ENCODE data around the gene PIK3R1.

Gene PIK3R1

DNA sequence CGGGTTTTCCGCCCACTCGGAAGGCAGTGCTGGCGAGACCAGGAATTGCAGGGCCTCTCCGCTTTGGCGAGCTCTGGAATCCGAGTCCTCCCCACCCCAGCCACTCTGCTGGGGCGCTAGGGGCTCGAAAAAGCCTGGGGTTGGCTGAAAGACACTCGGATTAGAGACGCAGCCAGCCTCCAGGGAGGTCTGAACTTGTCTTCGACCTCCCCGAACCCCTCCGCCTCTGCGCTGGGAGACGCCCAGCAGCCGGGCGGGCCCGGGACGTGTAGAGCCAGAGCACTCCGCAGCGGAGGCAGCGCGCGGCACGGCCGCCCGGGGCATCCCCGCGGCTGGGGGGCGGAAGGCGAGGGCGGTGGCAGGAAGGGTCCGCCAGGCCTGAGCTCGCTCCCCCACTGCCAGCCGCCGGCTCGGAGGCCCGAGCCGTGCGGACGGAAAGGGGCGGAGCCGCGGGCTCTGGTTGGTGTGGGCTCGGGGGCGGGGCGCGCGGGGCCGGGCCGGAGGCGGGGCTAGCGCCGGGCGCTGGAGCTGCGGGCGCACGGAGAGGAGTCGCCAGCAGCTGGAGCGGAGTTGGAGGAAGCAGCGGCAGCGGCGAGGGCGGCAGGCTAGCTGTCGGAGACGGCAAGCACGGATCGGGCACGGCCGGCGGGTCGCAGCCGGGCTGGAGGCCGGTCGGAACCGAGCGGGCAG lies at the start of gene PIK3R1:
TSS of gene PIK3R1 (plus strand) at position 549 of the 690 bp plus-strand sequence. CDS start 10,920 bp downstream, outside the sequence.
- DNase-seq (ENCODE audit: low read depth in 2 of 2), result peak; percentile 92

DNA sequence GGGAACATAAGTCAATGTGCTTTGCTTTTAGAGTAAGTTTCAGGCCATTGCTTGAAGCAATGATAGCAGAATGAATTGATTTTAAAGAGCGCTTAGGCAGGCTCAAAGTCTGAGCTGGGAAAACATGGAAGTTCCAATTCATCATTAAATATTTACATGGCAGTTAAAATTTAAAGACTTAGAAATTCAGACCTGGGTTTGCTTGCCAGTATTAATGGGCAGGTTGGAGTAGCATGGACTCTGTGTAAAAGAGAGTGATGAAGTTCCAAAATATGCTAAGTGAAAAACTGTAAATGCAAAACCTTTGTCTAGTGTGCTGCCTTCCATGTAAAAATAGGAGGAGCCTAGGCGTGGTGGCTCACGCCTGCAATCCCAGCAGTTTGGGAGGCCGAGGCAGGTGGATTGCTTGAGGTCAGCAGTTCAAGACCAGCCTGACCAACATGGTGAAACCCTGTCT lies 48.3 kb upstream of the PIK3R1 start:
- no peak for DNase-seq (ENCODE audit: low read depth in 2 of 2)

DNA sequence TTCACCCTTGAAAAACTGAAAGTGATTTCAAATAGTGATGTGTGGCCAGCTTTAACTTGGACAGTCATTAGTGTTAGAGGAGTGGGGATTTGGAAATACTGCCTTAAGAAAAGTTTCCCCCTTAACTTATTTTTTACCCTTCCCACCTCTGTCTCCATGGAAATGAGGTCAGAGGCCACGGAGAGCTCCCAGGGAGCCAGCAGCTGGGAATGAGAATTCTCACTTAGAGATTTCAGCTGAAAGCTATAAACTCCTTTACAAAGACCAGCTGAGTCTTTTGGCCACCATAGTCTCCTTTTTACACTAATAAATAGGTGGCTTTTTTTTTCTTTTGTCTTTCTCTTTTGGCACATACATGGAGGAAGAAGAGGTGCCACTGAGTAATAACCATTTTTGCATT lies 45.7 kb upstream of the PIK3R1 start:
- DNase-seq (ENCODE audit: low read depth in 2 of 2), result no peak

DNA sequence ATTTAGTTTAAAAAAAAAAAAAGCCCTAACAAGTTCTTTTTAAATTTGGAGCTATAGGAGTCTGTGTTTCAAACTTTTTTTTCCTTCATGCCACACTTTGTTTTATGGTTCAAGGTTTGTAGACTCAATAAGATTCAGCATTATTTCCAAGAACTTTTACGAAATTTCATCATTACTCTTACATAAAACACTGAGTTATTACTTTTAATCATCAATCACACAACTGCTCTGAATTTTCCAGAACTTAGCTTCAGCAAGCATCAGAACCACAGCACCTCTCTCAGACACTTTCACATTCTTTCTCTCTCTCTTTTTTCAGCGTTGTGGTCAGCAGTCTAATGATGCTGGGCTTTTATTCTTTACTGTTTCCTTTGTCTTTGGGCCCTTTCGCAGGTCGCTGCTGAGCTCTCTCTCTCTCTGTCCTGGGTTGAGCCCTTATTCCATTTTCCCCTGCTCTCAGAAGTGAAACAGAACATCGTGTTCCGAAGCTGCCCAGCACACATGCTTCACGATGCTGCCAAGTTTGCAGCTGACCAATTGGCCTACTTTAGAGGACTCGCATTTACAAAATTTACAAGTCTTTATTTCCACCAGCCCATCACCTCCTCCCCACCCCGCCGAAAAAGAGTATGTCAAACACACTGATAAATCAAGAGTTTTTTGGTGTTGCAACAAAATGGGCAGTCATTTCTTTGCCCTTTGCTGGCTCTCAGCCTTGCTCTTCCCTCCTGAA lies 44.6 kb upstream of the PIK3R1 start:
- no peak for DNase-seq (ENCODE audit: low read depth in 2 of 2)

DNA sequence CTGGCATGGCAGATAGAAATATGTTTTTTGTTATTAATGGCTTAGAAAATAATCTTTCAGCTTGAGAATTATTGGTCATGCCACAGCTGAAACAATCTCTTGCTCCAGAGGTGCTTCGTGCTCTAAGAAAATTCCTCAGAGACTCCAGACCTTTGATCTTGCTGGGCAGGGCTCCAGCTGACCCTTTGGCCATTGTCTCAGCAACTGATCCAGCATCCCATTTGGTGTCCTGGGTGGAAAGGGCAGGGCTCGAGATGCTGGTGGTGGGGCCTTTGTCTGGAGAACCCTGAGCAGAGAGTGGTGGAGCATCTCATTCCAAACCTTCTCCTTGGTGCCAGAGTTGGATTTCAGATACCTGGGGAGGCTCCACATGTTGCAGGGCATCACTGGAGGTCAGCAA lies 43.2 kb upstream of the PIK3R1 start:
- DNase-seq (ENCODE audit: low read depth in 2 of 2), result no peak

DNA sequence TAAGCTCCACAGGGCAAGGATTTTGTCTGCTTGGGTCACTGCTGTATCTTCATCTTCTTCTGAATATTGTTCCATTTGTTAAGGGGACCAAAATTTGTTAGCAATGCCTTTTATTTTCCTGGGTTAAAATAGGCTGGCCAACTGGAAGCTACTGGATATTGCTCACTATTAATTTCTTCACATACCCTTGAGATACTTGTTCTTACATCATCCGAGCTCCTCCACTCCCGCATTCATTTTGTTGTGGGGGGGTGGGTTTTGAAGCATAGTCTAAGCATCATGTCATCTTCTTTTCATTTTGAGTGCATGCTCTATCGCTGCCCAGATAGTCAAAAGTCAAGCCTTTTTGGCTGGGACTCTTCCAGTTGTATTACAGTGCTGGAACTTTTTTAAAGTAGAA lies 42.5 kb upstream of the PIK3R1 start:
- no peak for DNase-seq (ENCODE audit: low read depth in 2 of 2)

DNA sequence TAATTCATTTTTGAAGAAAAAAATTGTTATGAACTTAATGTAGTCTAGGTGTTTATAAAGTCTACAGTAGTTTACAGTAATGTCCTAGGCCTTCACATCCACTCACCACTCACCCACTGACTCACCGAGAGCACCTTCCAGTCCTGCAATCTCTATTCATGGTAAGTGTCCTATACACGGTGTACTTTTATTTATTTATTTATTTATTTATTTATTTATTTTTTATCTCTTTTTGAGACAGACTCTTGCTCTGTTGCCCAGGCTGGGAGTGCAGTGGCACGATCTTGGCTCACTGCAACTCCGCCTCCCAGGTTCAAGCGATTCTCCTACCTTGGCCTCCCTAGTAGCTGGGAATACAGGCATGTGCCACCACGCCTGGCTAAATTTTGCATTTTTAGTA lies 39.3 kb upstream of the PIK3R1 start:
- DNase-seq (ENCODE audit: low read depth in 2 of 2), result no peak

DNA sequence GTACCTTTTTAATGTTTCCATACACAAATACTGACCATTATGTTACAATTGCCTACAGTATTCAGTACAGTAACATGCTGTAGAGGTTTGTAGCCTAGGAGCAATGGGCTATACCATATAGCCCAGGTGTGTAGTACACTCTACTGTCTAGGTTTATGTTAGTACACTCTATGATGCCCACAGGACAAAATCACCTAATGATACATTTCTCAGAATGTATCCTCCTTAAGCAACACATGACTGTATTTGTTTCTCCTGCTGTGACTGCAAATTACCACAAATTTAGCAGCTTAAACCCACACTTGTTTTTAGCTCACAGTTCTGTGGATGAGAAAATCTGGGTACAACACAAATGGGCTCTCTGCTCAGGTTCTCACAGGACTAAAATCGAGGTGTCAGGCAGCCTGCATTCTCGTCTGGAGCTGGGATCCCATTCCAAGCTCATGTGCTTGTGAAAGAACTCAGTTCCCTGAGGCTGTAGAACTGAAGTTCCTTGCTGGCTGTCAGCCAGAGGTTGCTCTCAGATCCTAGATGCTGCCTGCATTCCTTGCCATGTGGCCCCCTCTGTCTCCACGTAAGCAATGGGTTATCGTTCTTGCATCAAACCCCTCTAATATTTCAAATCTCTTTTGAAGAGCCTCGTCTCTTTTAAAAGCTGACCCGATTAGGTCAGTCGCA lies 38.6 kb upstream of the PIK3R1 start:
- DNase-seq (ENCODE audit: low read depth in 2 of 2), result no peak

DNA sequence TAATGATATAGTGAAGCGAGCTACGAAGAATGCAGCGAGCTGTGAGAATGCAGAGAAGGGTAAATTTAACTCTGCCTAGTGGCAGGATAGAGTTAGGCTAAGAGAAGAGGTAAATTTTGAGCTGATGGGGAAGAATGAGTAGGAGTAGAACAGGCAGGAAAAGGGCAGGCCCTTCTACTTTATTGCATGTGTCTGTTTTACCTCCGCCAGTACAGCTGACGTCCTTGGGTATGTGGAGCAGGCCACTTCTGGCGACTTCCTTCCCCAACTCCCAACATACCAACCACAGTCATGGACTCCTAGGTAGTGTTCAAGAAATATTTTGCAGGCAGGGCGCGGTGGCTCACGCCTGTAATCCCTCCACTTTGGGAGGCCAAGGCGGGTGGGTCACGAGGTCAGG lies 37.9 kb upstream of the PIK3R1 start:
- no peak for DNase-seq (ENCODE audit: low read depth in 2 of 2)

DNA sequence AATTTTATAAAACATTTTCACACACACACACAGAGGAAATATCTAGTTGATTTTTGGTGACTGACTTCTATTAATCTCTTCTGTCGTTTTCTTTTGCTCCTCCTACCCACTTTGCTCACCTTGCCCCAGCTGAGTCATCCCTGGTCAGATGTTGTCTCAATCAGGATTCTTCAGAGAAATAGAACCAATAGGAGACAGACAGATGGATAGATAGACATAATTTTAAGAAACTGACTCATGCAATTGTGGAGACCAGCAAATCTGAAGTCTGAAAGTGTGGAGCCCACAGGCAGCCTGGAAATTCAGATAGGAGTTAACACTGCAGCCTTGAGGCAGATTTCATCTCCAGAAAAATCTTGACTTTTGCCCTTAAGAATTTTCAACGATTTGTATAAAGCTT lies 37.0 kb upstream of the PIK3R1 start:
- DNase-seq (ENCODE audit: low read depth in 2 of 2), result peak in 1 of 2 donors; percentile 5

DNA sequence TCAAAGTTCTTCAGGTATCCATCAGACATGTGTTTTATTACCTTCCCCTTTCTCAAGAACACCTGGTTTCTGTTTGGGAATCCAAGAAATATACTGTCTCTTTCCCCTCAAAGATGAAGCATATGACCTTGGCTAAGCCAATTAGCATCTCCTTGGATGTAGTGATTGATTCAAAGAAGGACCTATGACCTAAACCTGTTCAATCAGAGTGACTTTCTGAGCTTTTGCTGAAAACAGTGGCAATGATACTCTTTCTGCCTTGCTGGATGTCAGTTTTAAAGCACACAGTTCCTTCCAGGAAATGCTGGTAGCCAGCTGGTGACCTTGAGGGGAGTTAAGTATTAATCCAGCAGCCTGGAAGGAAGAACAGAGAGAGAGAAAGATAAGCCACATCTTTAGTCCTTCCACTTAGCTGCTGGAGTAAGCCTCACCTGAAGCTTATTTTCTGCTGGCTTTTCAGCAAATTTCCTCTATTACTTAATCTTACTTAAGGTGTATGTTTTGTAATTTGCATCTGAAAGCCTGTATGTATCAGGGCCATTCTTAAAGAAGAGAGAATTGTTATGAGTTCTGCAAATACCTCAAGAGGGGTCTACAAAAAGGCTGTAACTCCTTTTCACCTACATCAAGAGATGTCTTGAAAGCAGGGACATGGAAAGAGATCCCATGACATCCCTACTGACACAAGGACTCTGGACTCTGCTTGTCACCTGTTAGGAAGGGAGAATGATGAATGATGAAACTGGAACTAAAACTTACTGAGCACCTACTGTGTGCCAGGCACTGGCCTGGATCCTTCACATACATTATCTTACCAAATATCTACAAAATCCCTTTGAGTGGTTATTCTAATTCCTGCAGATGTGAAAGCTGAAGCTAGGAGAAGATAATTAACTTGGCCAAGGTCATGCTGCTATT lies 35.2 kb upstream of the PIK3R1 start:
- no peak for DNase-seq (ENCODE audit: low read depth in 2 of 2)

DNA sequence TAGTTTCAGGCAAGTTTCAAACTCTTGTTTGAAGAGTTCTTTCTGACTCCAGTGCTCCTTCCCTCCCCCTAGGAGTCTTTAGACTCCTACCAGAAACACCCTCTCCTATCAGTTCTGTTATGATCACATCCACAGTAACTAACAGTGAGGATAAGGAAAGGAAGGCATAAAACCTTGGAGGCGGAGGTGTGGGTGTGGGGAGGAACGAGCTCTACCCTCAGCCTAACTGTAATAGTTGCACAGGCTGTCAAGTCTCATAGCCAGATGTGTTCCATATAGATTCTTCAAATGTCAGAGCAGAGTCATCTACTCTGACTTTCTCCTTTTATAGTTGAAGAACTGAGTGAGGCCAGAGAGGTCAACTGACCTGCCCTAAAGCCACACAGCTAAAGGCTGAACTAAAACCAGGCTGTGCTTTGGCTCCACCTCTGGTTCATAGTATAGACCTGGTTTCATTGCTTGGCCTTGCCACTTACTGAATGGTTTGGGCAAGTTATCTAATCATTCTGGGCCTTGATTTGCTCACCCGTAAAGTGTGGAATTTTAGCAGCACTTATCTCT lies 34.4 kb upstream of the PIK3R1 start:
- DNase-seq (ENCODE audit: low read depth in 2 of 2), result no peak

DNA sequence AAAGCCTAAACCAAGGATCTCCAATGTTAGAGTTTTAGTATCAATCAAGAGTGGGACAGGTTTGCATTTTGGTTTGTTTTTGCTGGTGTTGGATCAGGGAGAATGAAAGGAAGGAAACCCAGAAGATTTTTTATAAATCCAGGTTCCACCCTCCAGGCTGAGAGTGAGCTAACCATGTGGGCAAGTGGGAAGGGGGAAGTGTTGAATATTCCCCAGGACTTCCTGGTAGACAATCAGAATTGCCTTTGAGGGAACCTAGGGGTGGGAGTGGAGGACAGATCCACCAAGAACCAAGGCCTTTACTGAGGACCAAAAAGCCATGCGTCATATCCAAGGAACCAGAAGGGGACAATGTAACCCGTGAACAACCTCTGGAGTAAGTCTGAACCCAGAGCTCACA lies 33.5 kb upstream of the PIK3R1 start:
- DNase-seq (ENCODE audit: low read depth in 2 of 2), result no peak

DNA sequence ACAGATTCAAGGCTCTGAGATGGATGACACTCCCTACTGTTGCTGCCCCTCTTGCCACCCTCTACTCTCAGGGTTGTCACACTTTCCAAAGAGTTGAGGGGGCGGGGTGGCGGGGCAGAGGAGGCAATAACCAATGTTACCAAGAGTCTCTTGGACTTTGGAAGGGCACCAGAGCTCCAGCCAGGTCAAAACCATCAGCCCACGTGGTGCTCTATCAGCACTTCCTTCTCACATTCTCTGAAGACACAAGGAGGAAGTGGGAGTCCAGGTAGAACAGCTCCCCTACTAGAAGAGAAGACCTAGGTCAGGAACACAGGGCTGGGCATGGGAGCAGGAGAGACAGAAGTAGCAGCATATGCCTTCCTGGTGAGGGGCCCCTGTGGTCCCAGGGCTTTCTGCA lies 33.0 kb upstream of the PIK3R1 start:
- DNase-seq (ENCODE audit: low read depth in 2 of 2), result no peak

DNA sequence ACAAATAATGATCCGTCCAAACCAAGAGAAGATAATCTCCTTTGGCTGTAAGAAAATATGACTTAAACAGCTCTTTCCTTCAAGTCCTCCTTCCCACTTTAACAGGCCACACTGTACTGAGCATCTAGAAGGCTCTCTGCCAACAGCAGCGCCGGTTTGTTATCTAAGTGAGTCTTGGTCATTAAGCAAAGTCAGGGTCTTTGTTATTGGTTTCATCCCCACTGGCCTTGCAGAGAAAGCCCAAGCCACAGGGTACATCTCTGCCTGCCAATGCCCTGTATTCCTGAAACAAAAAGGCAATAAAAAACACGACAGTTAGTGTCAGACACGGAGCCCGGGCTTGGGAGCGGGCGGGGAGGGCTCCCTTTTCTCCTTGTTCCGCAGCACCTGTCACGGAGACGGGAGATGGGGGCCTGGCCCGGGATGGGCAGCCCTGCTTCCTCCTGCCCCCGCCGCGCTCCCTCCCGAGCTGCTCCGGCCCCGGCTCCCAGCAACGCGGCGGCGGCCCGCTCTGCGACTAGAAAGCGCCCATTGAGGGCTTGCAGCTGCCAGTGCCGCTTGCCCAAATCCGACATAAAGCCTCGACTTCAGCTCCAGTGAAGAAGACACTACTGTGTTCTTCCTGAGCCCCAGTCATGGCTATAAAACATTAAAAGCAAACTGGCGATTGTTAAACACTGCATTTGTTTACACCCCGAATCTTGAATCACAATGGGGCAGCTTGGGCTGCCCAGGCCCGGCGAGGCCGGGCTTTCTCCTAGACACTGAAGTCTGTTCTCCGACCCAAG lies 28.1 kb upstream of the PIK3R1 start:
- DNase-seq (ENCODE audit: low read depth in 2 of 2), result no peak

DNA sequence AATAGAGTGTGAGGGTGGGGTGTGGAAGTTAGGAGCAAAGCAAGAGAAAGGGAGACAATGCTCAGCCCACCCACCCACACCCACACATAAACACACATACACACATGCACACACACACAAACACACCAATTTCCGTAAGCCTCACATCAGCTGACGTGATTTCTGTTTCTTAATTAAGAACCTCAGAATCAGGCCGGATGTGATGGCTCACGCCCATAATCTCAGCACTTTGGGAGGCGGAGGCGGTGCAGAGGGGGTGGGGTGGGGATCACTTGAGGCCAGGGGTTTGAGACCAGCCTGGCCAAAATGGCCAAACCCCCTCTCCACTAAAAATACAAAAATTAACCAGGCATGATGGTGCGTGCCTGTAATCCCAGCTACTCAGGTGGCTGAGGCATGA lies 26.4 kb upstream of the PIK3R1 start:
- DNase-seq (ENCODE audit: low read depth in 2 of 2), result no peak

DNA sequence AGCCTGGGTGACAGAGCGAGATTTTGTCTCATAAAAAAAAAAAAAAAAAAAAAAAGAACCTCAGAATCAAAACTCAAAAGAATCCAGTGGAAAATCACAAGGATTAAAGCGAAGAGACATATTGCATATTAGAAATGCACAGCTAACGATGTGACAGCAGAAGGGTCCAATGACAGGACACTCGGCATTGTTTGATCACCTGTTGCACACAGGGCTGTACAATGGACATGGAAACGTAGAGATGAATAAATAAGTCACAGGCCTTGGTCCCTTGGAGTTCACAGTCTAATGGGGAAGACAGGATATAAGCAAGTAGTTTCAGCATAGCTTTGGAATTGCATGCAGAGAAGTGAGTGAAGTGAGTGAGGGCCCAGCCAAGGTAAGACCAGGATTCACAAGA lies 25.9 kb upstream of the PIK3R1 start:
- no peak for DNase-seq (ENCODE audit: low read depth in 2 of 2)

DNA sequence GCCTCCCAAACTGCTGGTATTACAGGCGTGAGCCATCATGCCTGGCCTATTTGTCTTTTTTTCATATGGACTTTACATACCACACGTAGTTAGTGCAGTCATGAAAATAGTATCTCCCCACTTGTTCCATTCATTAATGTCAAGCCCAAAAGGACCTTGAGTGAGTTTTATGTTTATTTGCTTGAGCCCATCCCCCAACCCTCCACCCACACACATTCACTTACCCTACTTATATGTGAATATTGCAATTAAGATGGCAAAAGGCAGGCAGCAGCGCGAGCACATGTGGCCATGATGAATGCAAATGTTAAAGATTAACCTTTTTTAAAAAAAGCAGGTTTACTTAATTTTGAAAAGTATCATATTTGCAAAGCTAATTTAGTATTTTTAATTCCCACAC lies 24.9 kb upstream of the PIK3R1 start:
- DNase-seq (ENCODE audit: low read depth in 2 of 2), result no peak

DNA sequence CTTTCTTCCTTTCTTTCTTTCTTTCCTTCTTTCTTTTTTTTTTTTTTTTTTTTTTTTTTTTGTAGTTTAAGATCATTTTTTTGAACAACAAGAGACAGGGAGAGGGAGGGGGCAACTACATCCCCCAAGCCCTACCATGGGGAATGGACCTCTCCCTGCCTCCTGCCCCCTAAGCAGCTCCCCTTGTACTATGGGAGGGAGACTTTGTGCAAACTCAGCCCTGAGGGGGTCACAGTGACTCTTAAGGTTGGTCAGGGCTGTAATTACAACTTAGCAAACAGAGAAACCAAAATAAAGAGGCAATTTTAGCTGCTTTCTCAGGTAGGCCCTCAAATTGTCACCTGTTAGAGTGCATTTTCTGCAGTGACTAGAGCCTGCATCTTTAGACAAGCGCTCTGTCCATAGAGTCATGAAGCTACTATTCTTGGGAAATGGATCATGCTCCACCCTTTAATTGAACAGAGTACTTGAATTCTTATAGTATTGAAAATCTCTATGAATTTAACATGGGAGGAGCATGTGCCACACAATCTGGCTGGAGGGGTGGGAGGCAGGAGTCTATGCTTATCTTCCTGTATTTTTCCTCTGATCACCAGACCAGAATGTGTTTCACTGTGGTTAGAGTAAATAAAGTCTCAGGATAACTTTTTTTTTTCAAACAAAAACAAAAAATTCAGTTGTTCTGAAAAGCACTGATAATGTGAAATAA lies 24.3 kb upstream of the PIK3R1 start:
- DNase-seq (ENCODE audit: low read depth in 2 of 2), result no peak

DNA sequence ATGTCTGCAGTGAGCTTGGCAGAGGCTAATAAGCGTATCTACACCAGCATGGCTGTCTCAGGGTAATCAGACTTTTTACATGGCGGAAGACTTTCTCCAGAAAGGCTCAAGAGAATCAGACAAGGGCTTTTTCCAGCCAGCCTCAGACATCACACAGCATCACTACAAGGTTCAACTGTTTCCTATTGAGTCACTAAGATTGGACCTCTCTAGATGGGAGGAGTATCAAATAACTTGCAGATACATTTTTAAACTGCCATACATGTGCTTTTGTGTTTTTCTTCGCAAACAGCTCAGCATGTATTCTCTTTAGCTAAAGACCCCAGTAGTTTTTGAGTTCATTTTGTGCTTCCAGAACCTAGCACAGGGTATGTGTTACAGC lies 22.9 kb upstream of the PIK3R1 start:
- no peak for DNase-seq (ENCODE audit: low read depth in 2 of 2)
